Kidney epithelial cell (primary cell): ENCODE results near the gene SLC25A25. TPM values are rescaled to one million over a fixed set of nuclear protein-coding genes. Genes with fewer than 3 reads are reported as not detected.

Source experiments
- DNase-seq: peaks from one replicate; pipeline ENCODE4 v3.0.0-alpha.2; 2010; ENCODE audit warnings: low read depth
- H3K27me3 ChIP-seq: 2 replicates; pipeline ENCODE4 v1.6.0; 2011; ENCODE audit warnings: low read length; ENCODE audit not compliant: control insufficient read depth, insufficient read depth
- H3K36me3 ChIP-seq: 2 replicates; pipeline ENCODE4 v1.5.1; 2011; ENCODE audit warnings: low read length; ENCODE audit not compliant: control insufficient read depth, insufficient read depth
- H3K4me3 ChIP-seq: 2 replicates; pipeline ENCODE4 v1.5.1; 2011; ENCODE audit warnings: low read depth, mild to moderate bottlenecking, control low read depth, low read length
- CTCF ChIP-seq: IDR thresholded peaks from 2 replicates; pipeline ENCODE4 v1.5.1; 2011; ENCODE audit warnings: mild to moderate bottlenecking, moderate library complexity, low read length, control low read depth, inconsistent platforms; ENCODE audit not compliant: insufficient read depth, poor library complexity, severe bottlenecking
- total RNA-seq: library from RNA; depleted of rRNA; stranded (reverse); fragments of >200 nt; gene quantifications from 2 replicates; pipeline ENCODE4 v1.2.3, GENCODE V29; 2015

SLC25A25 gene
- total RNA-seq, 1 donor from 2014 or later: 22.8 TPM

GRCh38 chr9:128047231-128047630 lies 20.8 kb upstream of the SLC25A25 start:
- Histone ChIP-seq H3K4me3 (no peak overlapping the region), H3K36me3 (no peaks in the 10 kb centered on the region), H3K27me3 (no peaks in the 10 kb centered on the region)
- TF ChIP-seq CTCF: no peak
- no peak for DNase-seq

- Histone ChIP-seq H3K36me3 (no peaks in the 10 kb centered on the region), H3K27me3 (no peaks in the 10 kb centered on the region), H3K4me3 (no peak overlapping the region)
- no peak for DNase-seq
- no peak for TF ChIP-seq CTCF
Observed at GRCh38 chr9:128048663-128049062, 19.4 kb upstream of the SLC25A25 start.

GRCh38 chr9:128049843-128050242 lies 18.2 kb upstream of the SLC25A25 start:
- Histone ChIP-seq H3K27me3 (no peaks in the 10 kb centered on the region), H3K36me3 (no peaks in the 10 kb centered on the region), H3K4me3 (no peak overlapping the region)
- no peak for DNase-seq
- TF ChIP-seq CTCF: no peak

GRCh38 chr9:128051932-128052709 lies 15.9 kb upstream of the SLC25A25 start:
- TF ChIP-seq CTCF: no peak
- H3K4me3 ChIP-seq: no peak overlapping the region
- H3K36me3 ChIP-seq: no peaks in the 10 kb centered on the region
- no peaks in the 10 kb centered on the region for H3K27me3 ChIP-seq
- no peak for DNase-seq

GRCh38 chr9:128053560-128053959 lies 14.5 kb upstream of the SLC25A25 start:
- Histone ChIP-seq H3K4me3 (no peak overlapping the region), H3K36me3 (no peaks in the 10 kb centered on the region), H3K27me3 (no peaks in the 10 kb centered on the region)
- no peak for TF ChIP-seq CTCF
- DNase-seq: no peak

GRCh38 chr9:128054087-128054486 lies 13.9 kb upstream of the SLC25A25 start:
- no peak for TF ChIP-seq CTCF
- Histone ChIP-seq H3K36me3 (no peaks in the 10 kb centered on the region), H3K27me3 (no peaks in the 10 kb centered on the region), H3K4me3 (no peak overlapping the region)
- DNase-seq: no peak
